NCI-H1694 (cell line): ENCODE results near the gene BTRC.
A peak's percentile ranks its signal among the peaks of the same experiment; 100 is the strongest.

Experiments used
- DNase-seq: peaks from one replicate; lab custom pipeline; 2025; lab: John Stamatoyannopoulos, UW

Gene BTRC

GRCh38 chr10:101535949-101536348 is 182.0 kb downstream of the BTRC start:
- DNase-seq, result no peak

GRCh38 chr10:101536800-101537199 is 182.8 kb downstream of the BTRC start:
- peak; percentile 31 for DNase-seq

DNA sequence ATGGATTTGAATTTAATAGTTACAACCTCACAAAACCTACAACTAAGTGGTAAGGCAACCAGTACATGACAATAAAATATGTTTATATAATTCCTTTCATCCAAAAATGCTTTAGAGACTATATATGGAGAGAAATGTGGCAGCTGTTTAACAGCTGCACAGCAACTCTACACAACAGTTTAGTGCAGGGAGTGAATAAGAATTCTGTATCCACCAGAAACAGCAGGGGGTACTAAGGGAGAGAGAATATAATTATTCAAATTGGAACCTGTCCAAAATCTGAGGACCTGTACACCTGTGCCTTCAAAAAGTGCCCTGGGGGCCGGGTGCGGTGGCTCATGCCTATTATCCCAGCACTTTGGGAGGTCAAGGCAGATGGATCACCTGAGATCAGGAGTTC is 184.5 kb downstream of the BTRC start:
- DNase-seq, result no peak

GRCh38 chr10:101545898-101546297 is 191.9 kb downstream of the BTRC start:
- DNase-seq, result no peak

DNA sequence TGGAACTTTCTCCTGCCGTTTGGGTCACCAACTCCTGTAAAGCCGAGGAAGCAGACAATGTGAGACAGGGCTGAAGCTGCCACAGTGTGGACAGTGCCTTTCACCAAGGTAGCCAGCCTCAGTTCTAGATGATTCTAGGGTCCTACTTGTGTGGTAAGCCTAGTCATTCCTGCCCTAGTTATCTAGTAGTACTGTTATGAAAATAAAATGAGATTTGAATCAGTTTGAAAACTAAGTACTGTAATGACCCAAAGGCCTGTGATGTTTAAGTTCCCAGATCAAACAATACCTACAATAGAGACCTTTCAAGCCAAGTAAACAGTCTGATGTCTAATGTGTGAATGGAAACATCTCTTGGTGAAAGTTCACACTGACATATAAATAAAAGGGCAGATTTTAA is 197.0 kb downstream of the BTRC start:
- DNase-seq, result no peak

DNA sequence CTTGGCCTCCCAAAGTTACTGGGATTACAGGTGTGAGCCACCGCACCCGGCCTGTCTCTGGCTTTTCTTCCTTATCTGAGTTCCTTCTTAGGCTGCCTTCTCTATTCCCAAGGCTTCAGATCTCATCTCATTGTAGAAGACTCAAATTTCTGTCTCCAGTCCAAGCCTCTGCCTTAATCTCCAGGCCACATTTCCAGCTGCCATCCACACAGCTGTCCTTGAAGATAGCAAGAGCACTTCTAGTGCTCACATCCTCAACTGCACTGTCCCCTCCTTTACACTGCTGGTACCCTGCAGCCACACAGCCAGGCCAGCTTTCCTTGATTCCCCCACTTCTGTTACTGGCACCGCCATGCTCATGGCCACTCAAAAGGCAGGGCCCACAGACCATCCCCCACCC is 198.5 kb downstream of the BTRC start:
- DNase-seq, result no peak

DNA sequence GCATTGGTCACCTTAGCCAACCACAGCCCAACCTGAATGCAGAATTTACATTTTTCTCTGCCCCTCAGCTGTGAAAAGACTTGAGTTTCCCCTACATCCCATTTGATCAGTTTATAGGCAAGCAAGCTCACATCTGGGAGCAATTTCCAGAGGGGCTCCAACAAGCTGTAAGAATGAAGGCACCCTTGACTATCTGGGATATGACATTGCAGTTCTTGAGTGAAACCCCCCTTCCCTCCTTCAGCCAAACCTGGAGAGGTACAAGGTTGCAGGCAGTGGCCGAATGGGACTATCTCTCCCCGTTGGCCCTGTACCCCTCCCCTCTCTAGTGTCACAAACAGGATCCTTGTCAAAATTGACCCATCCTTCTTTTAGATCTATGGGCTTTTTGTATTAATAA is 203.6 kb downstream of the BTRC start:
- DNase-seq, result no peak

DNA sequence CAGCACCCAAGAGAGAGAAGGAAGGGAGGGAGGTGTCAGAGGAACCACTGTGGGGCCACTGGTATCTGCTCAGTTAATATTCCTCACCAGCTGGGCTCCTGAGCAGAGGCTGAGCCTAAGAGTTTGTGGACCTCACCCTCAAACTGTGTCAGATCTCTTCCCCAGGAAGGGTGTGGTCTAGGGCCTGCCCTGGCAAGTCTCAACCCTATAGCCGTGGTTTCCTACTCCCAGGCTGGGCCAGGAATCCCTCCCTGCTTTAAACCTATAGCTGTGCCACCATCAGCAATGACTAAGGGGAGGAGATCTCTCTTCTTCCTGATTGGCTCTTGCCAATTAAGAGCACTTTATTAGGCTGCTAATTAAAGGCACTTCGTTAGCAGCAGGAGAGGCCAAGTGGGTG is 204.2 kb downstream of the BTRC start:
- no peak for DNase-seq

GRCh38 chr10:101558671-101559595 is 205.0 kb downstream of the BTRC start:
- no peak for DNase-seq

- no peak for DNase-seq
Measured at GRCh38 chr10:101559596-101560297, 205.8 kb downstream of the BTRC start.

- DNase-seq, result no peak
Measured at GRCh38 chr10:101560298-101561067, 206.5 kb downstream of the BTRC start.

DNA sequence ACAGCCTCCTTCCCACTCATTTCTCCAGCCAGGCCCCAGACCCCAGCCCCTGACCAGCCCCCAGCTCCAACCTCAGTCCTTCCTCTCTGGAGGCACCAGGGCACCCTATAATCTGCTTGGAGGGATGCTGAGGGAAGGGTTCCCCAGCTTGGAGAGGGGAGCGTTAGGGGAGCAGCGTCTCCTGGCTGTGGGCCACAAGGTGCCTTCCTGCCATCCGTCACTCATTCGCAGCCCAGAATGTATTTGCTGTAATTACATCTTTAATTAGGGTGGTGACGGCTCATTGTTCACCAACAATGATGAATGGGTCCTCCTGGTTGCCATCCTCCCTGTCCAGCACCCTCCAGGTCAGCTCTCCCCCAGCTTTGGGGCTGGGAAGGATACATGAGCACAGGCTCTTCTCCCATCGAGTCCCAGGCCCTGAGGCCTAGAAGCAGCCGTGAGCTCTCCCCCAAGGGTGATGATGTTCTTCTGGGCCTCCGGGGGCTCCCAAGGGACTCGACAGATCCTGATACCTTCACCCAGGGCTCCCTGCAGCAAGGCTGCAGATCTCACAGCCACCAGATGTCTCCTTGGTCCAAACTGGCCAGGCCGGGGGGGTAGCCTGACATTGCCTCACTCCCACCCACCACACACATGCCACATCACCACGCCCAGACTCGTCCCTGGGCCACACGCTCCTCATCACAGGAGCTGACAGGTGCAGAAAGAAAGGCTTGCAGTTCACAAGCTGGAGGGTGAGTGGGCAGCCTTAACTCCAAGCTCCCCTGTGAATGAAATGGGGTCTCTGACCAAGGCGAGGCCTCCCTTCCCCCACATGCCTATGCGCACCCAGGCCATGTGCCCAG is 207.3 kb downstream of the BTRC start:
- DNase-seq, result no peak

GRCh38 chr10:101562231-101562630 is 208.3 kb downstream of the BTRC start:
- no peak for DNase-seq

DNA sequence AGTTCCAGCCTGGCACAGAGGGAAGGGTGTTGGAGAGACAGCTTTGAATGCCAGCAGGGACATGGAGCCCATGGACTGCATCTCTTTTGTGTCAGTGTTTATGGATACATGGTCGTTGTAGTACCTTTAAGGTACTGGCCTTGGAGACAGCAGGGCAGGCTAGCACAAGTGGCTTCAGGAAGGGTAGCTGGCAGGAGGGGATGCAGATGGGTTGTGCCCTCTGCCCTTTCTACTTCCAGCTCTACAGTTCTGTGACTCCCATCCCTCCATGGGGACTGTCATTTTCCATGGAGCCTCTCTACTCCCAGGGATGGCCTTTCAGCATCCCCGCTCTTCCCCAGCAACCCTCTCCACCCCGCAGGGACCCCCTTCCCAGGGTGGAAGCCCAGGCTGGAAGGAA is 209.0 kb downstream of the BTRC start:
- DNase-seq, result no peak

DNA sequence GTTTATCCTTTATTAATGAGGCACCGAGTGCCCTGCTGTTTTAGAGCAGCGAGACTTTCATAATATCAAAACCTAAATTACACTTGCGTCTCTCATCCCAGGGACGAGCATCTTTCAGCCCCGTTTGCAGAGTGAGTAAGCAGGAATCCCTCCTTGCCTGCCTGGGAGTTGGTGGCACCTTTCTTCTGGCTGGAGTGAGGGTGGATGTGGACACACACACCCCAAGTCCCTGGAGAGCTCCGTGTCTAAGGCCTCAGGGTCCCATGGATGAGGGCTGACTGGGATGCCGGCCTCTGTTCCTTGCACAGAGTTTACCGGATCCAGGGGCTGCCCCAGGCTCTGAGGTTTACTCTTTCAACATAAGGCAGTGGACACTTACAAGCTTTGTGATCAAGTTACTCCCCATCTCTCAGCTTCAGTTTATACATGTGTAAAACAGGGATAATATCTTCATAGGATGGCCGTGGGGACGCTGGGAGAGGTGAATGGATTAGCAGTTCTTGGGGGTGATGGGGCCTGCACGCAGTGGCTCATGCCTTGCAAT is 209.6 kb downstream of the BTRC start:
- DNase-seq, result no peak

DNA sequence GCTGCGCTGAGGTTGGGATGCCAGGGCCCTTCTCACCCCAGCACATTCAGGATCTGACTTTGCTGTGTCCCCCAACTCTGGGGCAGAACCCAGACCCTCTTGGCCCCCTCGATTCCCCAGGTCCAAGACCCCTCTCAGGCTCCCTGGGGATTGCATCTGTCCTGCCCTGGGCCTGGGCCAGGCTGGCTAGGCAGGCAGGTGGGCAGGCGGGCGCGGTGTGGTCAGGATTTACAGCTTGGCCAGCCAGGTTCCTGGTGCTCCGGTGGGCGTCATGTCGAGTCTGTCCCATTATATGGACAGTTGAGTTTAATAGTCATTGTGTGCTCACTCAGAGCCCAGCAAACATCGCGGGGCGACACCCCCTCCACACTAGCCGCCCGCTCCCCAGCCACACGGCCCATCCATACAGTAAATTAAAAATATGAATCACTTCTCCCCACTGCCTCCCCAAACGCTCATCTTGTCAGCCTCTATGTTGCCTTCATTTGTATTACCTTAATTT is 210.6 kb downstream of the BTRC start:
- DNase-seq, result no peak

- DNase-seq, result no peak
Measured at GRCh38 chr10:101565370-101565900, 211.5 kb downstream of the BTRC start.

- DNase-seq, result no peak
Measured at GRCh38 chr10:101565936-101566332, 212.0 kb downstream of the BTRC start.

DNA sequence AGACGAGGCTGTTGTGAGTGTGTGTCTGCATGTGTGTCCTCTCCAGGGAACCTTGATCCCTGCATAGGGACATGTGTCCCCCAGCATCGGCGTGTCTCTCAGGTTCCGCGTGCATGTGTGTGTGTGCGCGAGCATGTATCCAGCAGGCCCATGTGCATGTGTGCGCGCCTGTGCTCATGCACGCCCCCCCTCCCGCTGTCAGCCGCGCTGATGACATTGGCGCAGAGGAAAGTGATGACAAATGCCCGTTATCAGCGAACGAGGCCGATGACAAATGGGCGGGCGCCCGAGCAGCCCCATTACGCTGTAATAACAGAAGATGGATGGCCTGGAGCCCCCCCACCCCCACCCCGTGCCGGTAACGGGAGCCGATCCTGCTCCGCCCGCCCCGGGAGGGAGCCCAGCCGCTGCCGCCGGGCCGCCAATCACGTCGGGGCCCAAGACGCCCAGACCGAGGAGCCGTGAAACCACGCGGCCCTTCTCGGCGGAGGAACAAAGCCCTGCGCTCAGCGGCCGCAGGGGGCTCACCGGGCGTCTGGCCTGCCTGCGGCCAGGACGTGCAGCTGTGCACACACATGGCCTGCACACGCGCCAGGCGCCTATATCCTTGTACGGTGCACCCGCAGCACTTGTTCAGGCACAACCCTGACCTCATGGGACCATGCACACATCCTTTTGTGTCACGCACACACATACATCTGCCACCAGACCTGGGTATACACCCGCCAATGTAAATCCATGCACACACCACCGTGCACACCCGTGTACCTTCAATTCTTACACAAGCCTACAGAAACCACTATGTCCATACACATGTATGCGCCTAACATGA is 212.6 kb downstream of the BTRC start:
- DNase-seq, result no peak
